Activated CD8-positive, alpha-beta T cell treated with anti-CD3 and anti-CD28 coated beads, Interleukin-2, amount 10 ng/mL, durations not matched to agents 7 days and 5 days (primary cell): ENCODE results near the gene SCAPER. TPM values are rescaled to one million over a fixed set of nuclear protein-coding genes. Genes with fewer than 3 reads are reported as not detected.
"Not testable (repeated sequence)": the region's sequence is repeated elsewhere in the genome, so short reads cannot be mapped to it uniquely, and the experiment has no call there.

Experiments used
- ATAC-seq: fragments of 150-1000 bp; cut with Tn5 transposase; one replicate; pipeline ENCODE4 v1.10.0; 2021; ENCODE audit warnings: moderate library complexity
- CTCF ChIA-PET: fragments of 350-600 bp; sonication (Branson Sonifier 250); formaldehyde crosslinking; loops from one replicate; lab custom pipeline; 2021; ENCODE audit warnings: antibody characterized with exemption; lab: Charles Lee
- POLR2A ChIA-PET: fragments of 350-600 bp; sonication (Branson Sonifier 250); formaldehyde crosslinking; loops from one replicate; lab custom pipeline; 2021; ENCODE audit warnings: antibody characterized with exemption; lab: Charles Lee
- DNase-seq: peaks from one replicate; pipeline ENCODE4 v3.0.0-alpha.2; 2020
- H3K27ac Mint-ChIP-seq: one replicate; pipeline ENCODE4 v1.8.0; 2021; ENCODE audit warnings: mild to moderate bottlenecking, mixed read lengths
- H3K27me3 Mint-ChIP-seq: one replicate; pipeline ENCODE4 v1.8.0; 2021; ENCODE audit warnings: low read depth, mixed read lengths
- H3K36me3 Mint-ChIP-seq: one replicate; pipeline ENCODE4 v1.8.0; 2021; ENCODE audit warnings: low read depth, mixed read lengths
- H3K4me1 Mint-ChIP-seq: one replicate; pipeline ENCODE4 v1.8.0; 2021; ENCODE audit warnings: low read depth, mixed read lengths
- H3K4me3 Mint-ChIP-seq: one replicate; pipeline ENCODE4 v1.8.0; 2021; ENCODE audit warnings: mild to moderate bottlenecking, mixed read lengths
- H3K9me3 Mint-ChIP-seq: one replicate; pipeline ENCODE4 v1.8.0; 2022; ENCODE audit warnings: mixed read lengths; ENCODE audit not compliant: insufficient read depth
- total RNA-seq, 2 experiments: library from RNA; stranded (reverse); gene quantifications; one replicate each; pipeline ENCODE4 v1.2.3, GENCODE V29; 2021

SCAPER gene
- total RNA-seq, 2 experiments from 2014 or later, result 29.0 to 32.2 TPM

GRCh38 chr15:76905855-76906254 lies 715 bp upstream of the SCAPER start:
- CTCF ChIA-PET, result interaction anchor here (1.3 to 2.1 kb wide), 2 partner anchors 25 to 637 kb away, joined by 3 to 9 read pairs; no protein-coding TSS in a partner anchor
- POLR2A ChIA-PET, result interaction anchor here (0.6 to 0.8 kb wide), 2 partner anchors 25 to 185 kb away, joined by 3 read pairs; partner anchors contain the start of gene RCN2
- Mint-ChIP-seq H3K27ac (no peak overlapping the region), H3K27me3 (no peaks in the 10 kb centered on the region), H3K36me3 (no peaks in the 10 kb centered on the region), H3K4me3 (peak overlapping the region; percentile 90), H3K9me3 (no peaks in the 10 kb centered on the region), H3K4me1 (peaks cover 34% of the 10 kb centered on the region)
- DNase-seq (no peak), ATAC-seq (no peak)

- H3K4me1 Mint-ChIP-seq, result peaks cover 34% of the 10 kb centered on the region
- ATAC-seq, result no peak
Observed at GRCh38 chr15:76904461-76905012, 603 bp downstream of the SCAPER start.

DNA sequence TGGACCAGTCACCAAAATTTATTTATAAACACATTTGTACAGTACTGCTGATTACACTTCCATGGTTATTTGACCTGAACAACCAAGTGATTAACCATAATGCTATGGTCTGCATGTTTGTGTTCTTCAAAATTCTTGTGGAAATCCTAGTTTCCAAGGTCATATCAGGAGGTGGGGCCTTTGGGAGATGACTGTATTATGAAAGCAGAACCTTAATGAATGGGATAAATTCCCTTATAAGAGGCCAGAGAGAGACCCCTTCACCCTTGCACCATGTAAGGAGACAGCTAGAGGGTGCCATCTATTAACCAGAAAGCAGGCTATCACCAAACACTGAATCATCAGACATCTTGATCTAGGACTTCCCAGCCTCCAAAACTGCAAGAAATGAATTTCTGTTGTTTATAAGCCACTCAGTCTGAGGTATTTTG lies 1.9 kb downstream of the SCAPER start:
- H3K4me3 Mint-ChIP-seq, result peak overlapping the region; percentile 90
- H3K9me3 Mint-ChIP-seq, result no peaks in the 10 kb centered on the region
- DNase-seq (peak; percentile 26), ATAC-seq (no peak)
- peak overlapping the region; percentile 44 for H3K27ac Mint-ChIP-seq
- peaks cover 9% of the 10 kb centered on the region for H3K36me3 Mint-ChIP-seq
- H3K4me1 Mint-ChIP-seq, result peaks cover 34% of the 10 kb centered on the region
- ChIA-PET CTCF (interaction anchor here (0.7 to 2.3 kb wide), 11 partner anchors 31 to 161 kb away, joined by 3 to 9 read pairs (median 4); no protein-coding TSS in a partner anchor), POLR2A (no interaction called here)
- no peaks in the 10 kb centered on the region for H3K27me3 Mint-ChIP-seq

More at GRCh38 chr15:76904461-76905012, 603 bp downstream of the SCAPER start:
- Mint-ChIP-seq H3K27ac (peak overlapping the region; percentile 86), H3K36me3 (peaks cover 5% of the 10 kb centered on the region), H3K27me3 (no peaks in the 10 kb centered on the region), H3K9me3 (no peaks in the 10 kb centered on the region), H3K4me3 (peak overlapping the region; percentile 90)
- peak; percentile 45 for DNase-seq
- ChIA-PET CTCF (interaction anchor here (0.9 to 2.1 kb wide), 12 partner anchors 30 to 639 kb away, joined by 3 to 9 read pairs (median 4); no protein-coding TSS in a partner anchor), POLR2A (interaction anchor here (0.6 to 1.3 kb wide), 4 partner anchors 12 to 92 kb away, joined by 3 to 4 read pairs (median 3); partner anchors contain the start of gene RCN2)

- Mint-ChIP-seq H3K27me3 (no peaks in the 10 kb centered on the region), H3K9me3 (no peaks in the 10 kb centered on the region), H3K27ac (no peak overlapping the region), H3K4me3 (no peak overlapping the region), H3K36me3 (peaks cover 14% of the 10 kb centered on the region), H3K4me1 (peaks cover 34% of the 10 kb centered on the region)
- ChIA-PET CTCF (interaction anchor here (0.6 to 2.3 kb wide), 3 partner anchors 30 to 121 kb away, joined by 3 to 5 read pairs (median 5); no protein-coding TSS in a partner anchor), POLR2A (no interaction called here)
- DNase-seq (no peak), ATAC-seq (no peak)
Observed at GRCh38 chr15:76901965-76902364, 3.2 kb downstream of the SCAPER start.

DNA sequence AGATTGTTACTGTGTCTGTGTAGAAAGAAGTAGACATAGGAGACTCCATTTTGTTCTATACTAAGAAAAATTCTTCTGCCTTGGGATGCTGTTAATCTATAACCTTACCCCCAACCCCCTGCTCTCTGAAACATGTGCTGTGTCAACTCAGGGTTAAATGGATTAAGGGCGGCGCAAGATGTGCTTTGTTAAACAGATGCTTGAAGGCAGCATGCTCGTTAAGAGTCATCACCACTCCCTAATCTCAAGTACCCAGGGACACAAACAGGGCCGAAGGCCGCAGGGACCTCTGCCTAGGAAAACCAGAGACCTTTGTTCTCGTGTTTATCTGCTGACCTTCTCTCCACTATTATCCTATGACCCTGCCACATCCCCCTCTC lies 5.2 kb downstream of the SCAPER start:
- H3K27ac Mint-ChIP-seq, ATAC-seq, H3K27me3 Mint-ChIP-seq, DNase-seq, H3K4me3 Mint-ChIP-seq, CTCF ChIA-PET, POLR2A ChIA-PET, H3K9me3 Mint-ChIP-seq: not testable (repeated sequence)
- Mint-ChIP-seq H3K36me3 (peaks cover 21% of the 10 kb centered on the region), H3K4me1 (peaks cover 23% of the 10 kb centered on the region)

DNA sequence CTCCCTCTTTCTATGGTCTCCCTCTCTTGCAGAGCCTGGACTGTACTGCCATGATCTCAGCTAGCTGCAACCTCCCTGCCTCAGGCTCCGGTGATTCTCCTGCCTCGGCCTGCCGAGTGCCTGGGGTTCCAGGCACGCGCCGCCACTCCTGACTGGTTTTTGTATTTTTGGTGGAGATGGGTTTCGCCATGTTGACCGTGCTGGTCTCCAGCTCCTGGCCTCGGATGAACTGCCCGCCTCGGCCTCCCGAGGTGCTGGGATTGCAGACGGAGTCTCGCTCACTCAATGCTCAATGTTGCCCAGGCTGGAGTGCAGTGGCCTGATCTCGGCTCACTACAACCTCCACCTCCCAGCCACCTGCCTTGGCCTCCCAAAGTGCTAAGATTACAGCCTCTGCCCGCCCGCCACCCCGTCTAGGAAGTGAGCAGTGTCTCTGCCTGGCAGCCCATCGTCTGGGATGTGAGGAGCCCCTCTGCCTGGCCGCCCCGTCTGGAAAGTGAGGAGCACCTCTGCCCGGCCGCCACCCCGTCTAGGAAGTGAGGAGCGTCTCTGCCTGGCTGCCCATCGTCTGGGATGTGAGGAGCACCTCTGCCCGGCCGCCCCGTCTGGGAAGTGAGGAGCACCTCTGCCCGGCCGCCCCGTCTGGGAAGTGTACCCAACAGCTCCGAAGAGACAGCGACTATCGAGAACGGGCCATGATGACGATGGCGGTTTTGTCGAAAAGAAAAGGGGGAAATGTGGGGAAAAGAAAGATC lies 5.8 kb downstream of the SCAPER start:
- H3K27ac Mint-ChIP-seq, H3K9me3 Mint-ChIP-seq, H3K27me3 Mint-ChIP-seq, CTCF ChIA-PET, ATAC-seq, DNase-seq, POLR2A ChIA-PET, H3K4me3 Mint-ChIP-seq: not testable (repeated sequence)
- peaks cover 20% of the 10 kb centered on the region for H3K4me1 Mint-ChIP-seq
- peaks cover 26% of the 10 kb centered on the region for H3K36me3 Mint-ChIP-seq

GRCh38 chr15:76898102-76898501 lies 7.0 kb downstream of the SCAPER start:
- Mint-ChIP-seq H3K4me3 (no peak overlapping the region), H3K36me3 (peaks cover 35% of the 10 kb centered on the region), H3K27ac (no peak overlapping the region), H3K27me3 (no peaks in the 10 kb centered on the region), H3K4me1 (peaks cover 7% of the 10 kb centered on the region), H3K9me3 (no peaks in the 10 kb centered on the region)
- ChIA-PET CTCF (no interaction called here), POLR2A (no interaction called here)
- DNase-seq, result no peak
- ATAC-seq, result no peak

- Mint-ChIP-seq H3K27me3 (no peaks in the 10 kb centered on the region), H3K4me3 (no peak overlapping the region), H3K27ac (no peak overlapping the region), H3K9me3 (no peaks in the 10 kb centered on the region), H3K36me3 (peaks cover 52% of the 10 kb centered on the region), H3K4me1 (no peaks in the 10 kb centered on the region)
- no peak for DNase-seq
- CTCF ChIA-PET, result no interaction called here
- ATAC-seq, result no peak
- POLR2A ChIA-PET, result no interaction called here
Observed at GRCh38 chr15:76894174-76894573, 11.0 kb downstream of the SCAPER start.

- H3K27me3 Mint-ChIP-seq, POLR2A ChIA-PET, H3K4me1 Mint-ChIP-seq, H3K27ac Mint-ChIP-seq, CTCF ChIA-PET, DNase-seq, H3K9me3 Mint-ChIP-seq, H3K4me3 Mint-ChIP-seq, ATAC-seq: not testable (repeated sequence)
- H3K36me3 Mint-ChIP-seq, result peaks cover 48% of the 10 kb centered on the region
Observed at GRCh38 chr15:76892836-76893235, 12.3 kb downstream of the SCAPER start.

- POLR2A ChIA-PET, H3K4me3 Mint-ChIP-seq, ATAC-seq, H3K27ac Mint-ChIP-seq, DNase-seq, H3K27me3 Mint-ChIP-seq, H3K4me1 Mint-ChIP-seq, CTCF ChIA-PET, H3K9me3 Mint-ChIP-seq: not testable (repeated sequence)
- peaks cover 28% of the 10 kb centered on the region for H3K36me3 Mint-ChIP-seq
Observed at GRCh38 chr15:76887280-76888141, 17.6 kb downstream of the SCAPER start.

- DNase-seq (no peak), ATAC-seq (no peak)
- peaks cover 18% of the 10 kb centered on the region for H3K36me3 Mint-ChIP-seq
- no peaks in the 10 kb centered on the region for H3K9me3 Mint-ChIP-seq
- H3K4me1 Mint-ChIP-seq, result peaks cover 8% of the 10 kb centered on the region
- no peaks in the 10 kb centered on the region for H3K27me3 Mint-ChIP-seq
- no peak overlapping the region for H3K27ac Mint-ChIP-seq
- H3K4me3 Mint-ChIP-seq, result no peak overlapping the region
- ChIA-PET POLR2A (no interaction called here), CTCF (no interaction called here)
Observed at GRCh38 chr15:76885212-76885611, 19.9 kb downstream of the SCAPER start.
